Stimulated activated CD4-positive, alpha-beta T cell treated with anti-CD3 and anti-CD28 coated beads, TNF-alpha, amount 100 ng/mL, for 1 hour (primary cell): ENCODE results near the gene SLC2A6.
"Not testable (repeated sequence)": the region's sequence is repeated elsewhere in the genome, so short reads cannot be mapped to it uniquely, and the experiment has no call there.

Experiments used
- DNase-seq, 3 donors: peaks; one replicate each; pipeline ENCODE4 v3.0.0-alpha.2; 2020; ENCODE audit warnings: low read depth in 3 of 3, low spot score in 1 of 3

SLC2A6 gene

GRCh38 chr9:133463864-133464615, 14.9 kb downstream of the SLC2A6 start:
- DNase-seq = no peak

GRCh38 chr9:133463234-133463863, 15.6 kb downstream of the SLC2A6 start:
- no peak for DNase-seq

GRCh38 chr9:133461975-133462374, 16.9 kb downstream of the SLC2A6 start:
- DNase-seq = no peak

- no peak for DNase-seq
These were observed 18.3 kb downstream of the SLC2A6 start for GRCh38 chr9:133460405-133461175.

GRCh38 chr9:133459476-133460404, 19.2 kb downstream of the SLC2A6 start, which contains the start of gene CACFD1:
TSS of gene CACFD1 (plus strand) at chr9:133459978. CDS start at chr9:133460067, 89 bp downstream.
- DNase-seq = peak; percentile 79 to 88 (median 81)

DNA sequence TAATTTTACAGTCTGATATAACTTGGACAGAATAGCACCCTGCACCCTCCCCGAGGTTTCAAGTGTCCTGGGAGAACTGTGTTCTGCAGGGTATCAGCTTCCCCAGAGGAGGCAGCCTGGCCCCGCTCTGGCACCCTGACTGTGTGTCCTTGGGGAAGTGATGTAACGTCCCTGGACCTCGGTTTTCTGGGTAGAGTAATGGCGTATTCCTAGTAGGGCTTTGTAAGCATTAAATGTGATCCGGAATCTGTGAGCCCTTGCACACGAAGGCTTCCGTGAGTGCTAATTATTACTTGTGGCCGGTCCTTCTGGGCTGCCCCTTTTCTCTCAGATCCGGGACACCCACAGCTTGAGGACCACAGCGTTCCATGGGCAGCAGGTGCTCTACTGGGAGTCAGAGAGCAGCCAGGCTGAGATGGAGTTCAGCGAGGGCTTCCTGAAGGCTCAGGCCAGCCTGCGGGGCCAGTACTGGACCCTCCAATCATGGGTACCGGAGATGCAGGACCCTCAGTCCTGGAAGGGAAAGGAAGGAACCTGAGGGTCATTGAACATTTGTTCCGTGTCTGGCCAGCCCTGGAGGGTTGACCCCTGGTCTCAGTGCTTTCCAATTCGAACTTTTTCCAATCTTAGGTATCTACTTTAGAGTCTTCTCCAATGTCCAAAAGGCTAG, 20.1 kb downstream of the SLC2A6 start:
- no peak for DNase-seq

- DNase-seq = no peak
These were observed 21.2 kb downstream of the SLC2A6 start for GRCh38 chr9:133457748-133458147.

GRCh38 chr9:133457233-133457632, 21.7 kb downstream of the SLC2A6 start:
- DNase-seq = no peak

GRCh38 chr9:133456409-133456808, 22.5 kb downstream of the SLC2A6 start:
- no peak for DNase-seq

DNA sequence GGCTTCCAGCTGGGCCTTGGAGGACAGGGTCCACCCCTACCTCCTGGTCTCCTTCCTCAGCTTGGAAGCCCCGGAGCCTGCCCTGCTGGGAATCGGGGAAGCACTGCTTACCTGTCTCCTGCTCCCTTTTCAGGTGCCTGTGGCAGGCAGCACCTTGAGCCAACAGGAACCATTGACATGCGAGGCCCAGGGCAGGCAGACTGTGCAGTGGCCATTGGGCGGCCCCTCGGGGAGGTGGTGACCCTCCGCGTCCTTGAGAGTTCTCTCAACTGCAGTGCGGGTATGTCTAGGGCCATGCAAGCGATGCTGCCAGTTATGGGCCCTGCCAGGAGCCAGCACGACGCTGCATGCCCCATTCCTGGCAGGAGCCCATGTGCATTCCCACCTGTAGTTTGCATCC, 23.0 kb downstream of the SLC2A6 start:
- no peak for DNase-seq

DNA sequence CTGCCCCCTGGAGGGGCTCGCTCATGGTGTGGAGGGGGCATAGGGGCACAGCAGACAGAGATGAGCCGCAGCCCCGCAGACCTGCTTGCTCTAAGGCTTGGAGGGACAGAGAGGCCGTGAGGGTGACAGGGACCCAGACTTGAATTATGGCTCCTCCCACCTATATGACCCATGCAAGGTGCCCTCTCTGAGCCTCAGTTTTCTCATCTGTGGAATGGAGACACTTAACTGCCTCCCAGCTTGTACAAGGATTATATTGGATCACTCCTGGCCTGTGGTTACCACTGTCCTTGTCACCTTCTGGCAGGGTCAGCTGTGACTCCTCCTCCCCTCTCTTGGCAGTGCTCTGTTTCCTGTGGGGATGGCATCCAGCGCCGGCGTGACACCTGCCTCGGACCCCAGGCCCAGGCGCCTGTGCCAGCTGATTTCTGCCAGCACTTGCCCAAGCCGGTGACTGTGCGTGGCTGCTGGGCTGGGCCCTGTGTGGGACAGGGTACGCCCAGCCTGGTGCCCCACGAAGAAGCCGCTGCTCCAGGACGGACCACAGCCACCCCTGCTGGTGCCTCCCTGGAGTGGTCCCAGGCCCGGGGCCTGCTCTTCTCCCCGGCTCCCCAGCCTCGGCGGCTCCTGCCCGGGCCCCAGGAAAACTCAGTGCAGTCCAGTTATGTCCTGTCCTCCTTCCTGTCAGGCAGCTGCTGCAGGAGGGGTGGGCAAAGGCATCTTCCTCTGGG, 23.8 kb downstream of the SLC2A6 start:
- no peak for DNase-seq

GRCh38 chr9:133454325-133454724, 24.6 kb downstream of the SLC2A6 start:
- DNase-seq = no peak

- DNase-seq = no peak
These were observed 25.2 kb downstream of the SLC2A6 start for GRCh38 chr9:133453651-133454050.

GRCh38 chr9:133452562-133452961, 26.3 kb downstream of the SLC2A6 start:
- no peak for DNase-seq

DNA sequence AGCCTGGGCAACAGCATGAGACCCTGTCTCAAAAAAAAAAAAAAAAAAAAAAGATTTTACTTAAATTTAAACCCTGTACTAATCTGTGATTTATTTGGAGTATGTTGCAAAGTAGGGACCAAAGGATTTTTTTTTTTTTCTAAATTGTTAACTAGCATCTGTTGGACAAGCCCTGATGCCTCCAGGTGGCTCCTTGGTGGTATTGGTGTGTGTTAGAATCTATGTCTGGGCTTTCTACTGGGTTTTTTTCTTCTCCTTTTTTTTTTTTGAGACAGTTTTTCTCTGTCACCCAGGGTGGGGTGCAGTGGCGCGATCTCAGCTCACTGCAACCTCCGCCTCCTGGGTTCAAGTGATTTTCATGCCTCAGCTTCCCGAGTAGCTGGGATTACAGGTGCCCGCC, 27.0 kb downstream of the SLC2A6 start:
- DNase-seq = not testable (repeated sequence)

GRCh38 chr9:133449760-133450159, 29.1 kb downstream of the SLC2A6 start:
- DNase-seq = no peak

GRCh38 chr9:133448487-133448972, 30.4 kb downstream of the SLC2A6 start:
- no peak for DNase-seq

GRCh38 chr9:133445293-133445969, 33.5 kb downstream of the SLC2A6 start:
- DNase-seq = no peak

DNA sequence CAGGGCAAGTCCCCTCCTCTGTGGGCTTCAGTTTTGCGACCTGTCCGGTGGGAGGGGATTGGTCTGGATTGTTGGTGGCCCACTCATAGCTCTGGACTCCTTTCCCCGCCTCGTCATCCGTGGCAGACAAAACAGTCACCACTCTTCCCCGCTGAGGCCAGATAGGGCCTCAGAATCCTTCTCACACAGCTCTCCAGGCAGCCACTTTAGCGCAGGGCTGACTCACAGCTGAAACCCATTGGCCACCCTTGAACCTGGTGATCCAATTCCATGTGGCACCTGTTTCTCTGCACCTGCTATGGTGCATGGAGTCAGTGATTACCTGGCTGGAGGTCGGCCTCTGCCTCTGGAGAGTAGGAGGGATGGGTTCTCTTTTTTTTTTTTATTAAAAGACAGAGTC, 34.9 kb downstream of the SLC2A6 start:
- DNase-seq = no peak
